Limb (tissue), 2 donors: ENCODE data around the gene PTPN1.
A peak's percentile ranks its signal among the peaks of the same experiment; 100 is the strongest.
"Not testable (repeated sequence)": the region's sequence is repeated elsewhere in the genome, so short reads cannot be mapped to it uniquely, and the experiment has no call there.

ENCODE experiments used
- DNase-seq, 2 donors: peaks; one replicate each; pipeline ENCODE4 v3.0.0-alpha.2; 2016; ENCODE audit errors: extremely low spot score in 2 of 2

Gene PTPN1

DNA sequence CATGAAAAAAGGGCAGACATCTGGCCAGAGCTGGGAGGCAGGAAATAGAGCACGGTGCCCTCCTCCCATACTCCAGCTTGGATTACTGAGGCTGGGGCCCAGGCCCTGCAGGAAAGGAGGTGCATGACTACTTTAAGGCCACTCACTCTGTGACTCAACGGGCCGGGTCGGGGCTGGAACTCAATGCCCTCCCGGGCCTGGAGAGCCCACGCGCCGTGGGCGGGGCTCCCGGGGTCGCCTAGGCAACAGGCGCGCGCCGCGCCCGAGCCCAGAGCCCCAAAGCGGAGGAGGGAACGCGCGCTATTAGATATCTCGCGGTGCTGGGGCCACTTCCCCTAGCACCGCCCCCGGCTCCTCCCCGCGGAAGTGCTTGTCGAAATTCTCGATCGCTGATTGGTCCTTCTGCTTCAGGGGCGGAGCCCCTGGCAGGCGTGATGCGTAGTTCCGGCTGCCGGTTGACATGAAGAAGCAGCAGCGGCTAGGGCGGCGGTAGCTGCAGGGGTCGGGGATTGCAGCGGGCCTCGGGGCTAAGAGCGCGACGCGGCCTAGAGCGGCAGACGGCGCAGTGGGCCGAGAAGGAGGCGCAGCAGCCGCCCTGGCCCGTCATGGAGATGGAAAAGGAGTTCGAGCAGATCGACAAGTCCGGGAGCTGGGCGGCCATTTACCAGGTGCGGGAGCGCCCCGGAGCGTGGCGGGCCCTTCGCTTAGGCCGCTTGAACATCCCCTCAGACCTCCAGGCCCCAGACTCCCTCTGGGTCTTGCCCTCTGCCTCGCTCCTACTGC lies at the start of gene PTPN1:
TSS of gene PTPN1 (plus strand) at position 461 of the 783 bp plus-strand sequence. CDS start at position 606, 145 bp downstream.
- DNase-seq = peak; percentile 98 to 99

GRCh38 chr20:50460608-50461267 lies 49.4 kb upstream of the PTPN1 start:
- peak; percentile 58 to 88 for DNase-seq

- no peak for DNase-seq
Observed at GRCh38 chr20:50462093-50462690, 48.0 kb upstream of the PTPN1 start.

DNA sequence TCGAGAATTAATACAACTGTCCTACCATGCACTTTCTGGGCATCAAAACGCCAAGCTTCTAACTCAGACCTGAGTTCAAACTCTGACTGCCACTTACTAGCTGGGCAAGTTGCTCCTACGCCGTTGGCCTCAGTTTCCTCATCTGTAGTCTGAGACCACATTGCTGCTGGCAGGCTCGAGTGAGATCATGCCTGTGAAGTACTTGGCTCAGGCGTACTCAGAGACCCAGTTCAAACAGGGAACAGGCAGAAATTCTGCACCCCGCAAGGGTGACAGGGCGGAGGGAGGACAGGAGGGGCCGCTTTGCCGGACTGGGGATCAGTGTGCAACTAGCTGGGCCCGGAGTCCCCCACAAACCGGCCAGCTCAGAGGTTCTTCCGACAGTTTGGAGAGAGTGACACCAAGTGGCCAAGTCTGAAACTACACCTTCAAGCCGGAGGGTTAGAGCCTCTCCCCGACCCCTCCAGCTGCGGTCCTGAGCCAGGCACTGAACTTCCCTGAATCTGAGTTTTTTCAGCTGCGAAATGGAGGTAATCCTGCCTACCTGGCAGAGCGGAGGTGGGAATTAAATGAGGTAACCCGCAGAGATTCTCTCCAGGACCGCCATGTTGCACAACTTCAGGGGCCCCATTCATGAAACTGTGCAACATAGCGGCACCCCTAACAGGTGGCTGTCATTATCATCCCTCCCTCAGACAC lies 46.0 kb upstream of the PTPN1 start:
- DNase-seq = peak in 1 of 2 donors; percentile 77

DNA sequence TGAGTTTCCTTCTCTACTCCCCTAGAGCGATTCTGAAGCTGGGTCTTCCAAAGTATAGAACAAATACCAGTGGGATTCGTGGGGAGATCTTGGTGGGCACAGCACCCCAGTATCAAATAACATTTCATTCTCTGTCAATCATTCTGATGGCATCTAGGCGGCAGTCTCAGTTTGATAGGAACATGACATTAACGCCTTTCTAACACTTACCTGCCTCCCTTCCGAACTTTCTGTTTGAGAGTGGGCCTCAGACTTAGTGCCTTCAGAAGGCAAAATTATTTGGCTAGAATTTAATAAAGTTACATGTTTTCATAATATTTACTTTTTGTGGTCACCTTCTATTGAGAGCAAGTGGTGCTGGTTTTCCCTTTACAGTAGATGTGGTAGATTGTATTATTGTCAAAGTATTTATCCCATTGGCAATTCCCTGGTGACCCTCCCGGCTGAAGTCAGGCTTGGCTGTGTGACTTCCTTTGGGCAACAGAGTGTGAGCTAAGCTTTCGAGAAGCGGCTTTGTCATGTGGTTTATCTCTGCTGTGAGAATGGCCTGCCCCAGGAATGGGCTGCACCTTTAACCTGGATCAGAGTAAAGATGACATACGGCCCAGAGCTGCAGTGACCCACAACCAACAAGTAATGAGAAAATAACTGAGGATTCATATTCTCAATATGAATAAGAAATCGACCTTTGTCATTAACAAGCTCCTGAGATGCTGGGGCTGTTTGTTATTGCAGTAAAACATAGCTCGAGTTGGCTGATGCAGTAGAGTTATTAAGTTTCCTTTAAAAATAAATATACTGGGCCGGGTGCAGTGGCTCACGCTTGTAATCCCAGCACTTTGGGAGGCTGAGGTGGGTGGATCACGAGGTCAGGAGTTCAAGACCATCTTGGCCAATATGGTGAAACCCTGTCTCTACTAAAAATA lies 45.2 kb upstream of the PTPN1 start:
- DNase-seq = no peak

DNA sequence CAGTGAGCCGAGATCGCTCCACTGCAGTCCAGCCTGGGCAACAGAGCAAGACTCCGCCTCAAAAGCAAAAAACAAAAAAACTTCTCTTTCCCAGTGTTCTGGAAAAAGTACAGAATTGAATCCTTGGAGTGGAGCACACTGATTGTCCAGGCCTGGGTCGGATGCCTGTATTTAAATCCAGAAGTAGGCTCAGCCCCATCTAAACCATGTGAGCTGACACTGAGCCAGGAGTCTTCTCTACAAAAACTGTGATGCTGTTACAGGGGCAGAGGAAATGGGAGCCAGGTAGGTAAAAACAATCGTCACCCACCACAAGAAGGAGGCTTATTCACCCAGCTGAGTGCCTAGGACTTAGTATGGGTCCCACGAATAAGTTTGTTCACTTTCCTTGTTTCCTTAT lies 43.0 kb upstream of the PTPN1 start:
- DNase-seq = no peak

- DNase-seq = peak; percentile 56 to 66
Observed at GRCh38 chr20:50467718-50468356, 42.3 kb upstream of the PTPN1 start.

- DNase-seq = no peak
Observed at GRCh38 chr20:50468378-50468798, 41.8 kb upstream of the PTPN1 start.

- no peak for DNase-seq
Observed at GRCh38 chr20:50469176-50469723, 40.9 kb upstream of the PTPN1 start.

GRCh38 chr20:50469796-50470195 lies 40.4 kb upstream of the PTPN1 start:
- no peak for DNase-seq

DNA sequence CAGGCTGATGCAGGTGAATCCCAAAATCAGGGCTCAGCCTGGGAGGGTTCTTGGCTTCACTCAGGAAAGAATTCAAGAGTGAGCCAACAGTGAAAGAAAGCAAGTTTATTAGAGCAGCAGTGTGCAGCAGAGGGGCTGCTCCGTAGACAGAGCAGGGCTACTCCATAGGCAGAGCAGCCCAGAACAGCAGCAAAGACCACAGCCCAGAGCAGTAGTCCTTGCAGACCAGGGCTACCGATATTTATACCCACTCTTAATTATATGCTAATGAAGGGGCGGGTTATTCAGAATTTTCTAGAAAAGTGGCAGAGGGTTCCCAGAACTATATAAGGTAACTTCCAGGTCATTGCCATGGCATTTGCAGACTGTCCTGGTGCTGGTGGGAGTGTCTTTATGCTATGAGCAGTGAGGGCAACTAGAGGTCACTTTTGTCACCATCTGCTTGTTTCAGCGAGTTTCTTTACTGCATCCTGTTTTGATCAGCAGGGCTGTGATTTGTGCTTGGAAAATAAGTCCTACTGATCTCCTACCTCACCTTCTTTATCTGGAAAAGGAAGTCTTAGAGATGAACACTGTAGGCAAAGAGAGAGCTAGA lies 39.8 kb upstream of the PTPN1 start:
- DNase-seq = no peak

DNA sequence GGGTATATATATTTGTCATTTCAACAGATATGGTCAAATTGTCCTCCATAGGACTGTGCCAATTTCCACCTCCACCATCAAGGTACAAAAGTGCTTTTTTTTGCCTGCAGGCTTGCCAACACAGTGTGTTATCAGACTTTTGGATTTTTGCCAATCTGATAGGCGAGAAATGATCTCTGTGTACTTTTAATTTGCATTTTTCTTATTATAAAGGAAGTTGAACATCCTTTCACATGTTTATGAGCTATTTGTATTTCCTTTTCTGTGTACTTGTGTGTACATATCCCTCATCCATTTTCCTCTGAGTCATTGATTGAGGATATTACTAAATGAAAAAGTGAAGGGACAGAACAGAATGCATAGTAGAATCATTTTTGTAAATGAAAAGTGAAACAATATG lies 39.0 kb upstream of the PTPN1 start:
- DNase-seq = no peak

DNA sequence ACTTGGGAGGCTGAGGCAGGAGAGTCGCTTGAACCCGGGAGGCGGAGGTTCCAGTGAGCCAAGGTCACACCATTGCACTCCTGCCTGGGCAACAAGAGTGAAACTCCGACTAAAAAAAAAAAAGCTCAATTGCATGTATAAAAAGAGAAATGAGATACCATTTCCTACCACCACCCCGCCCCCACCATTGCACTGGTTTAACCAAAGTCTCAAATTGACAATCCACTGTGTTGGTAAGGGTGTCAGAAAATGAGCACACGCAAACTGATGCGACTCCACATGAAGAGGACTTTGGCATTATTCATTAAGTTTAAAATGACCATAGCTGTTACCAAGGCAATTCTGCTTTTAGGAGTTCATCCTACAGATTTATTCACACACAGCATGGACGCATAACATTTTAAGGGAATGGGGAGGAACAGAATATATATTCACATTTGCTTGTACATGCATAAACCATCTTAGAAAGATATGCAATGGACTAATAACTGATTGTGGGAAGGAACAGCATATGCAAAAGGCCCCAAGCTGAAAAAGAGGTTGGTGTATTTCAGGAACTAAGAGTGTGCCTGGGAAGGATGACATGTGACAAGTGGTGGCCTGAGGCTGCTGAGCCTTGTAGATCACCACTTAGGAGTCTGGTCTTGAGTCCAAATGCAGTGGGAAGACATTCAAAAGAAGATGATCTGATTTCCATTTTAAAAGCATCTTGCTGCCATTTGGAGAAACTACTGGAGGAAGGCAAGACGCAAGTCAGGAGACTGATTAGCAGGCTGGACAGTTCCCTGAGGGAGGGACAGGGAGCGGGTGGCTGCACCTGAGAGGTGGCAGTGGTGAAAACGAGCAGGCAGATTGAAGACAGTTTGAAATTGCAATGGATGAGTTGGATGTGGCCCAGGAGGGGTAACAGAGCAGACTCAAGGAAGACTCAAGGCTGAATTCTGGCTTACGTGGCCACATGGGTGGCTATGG lies 37.2 kb upstream of the PTPN1 start:
- no peak for DNase-seq

GRCh38 chr20:50474356-50474755 lies 35.8 kb upstream of the PTPN1 start:
- not testable (repeated sequence) for DNase-seq

DNA sequence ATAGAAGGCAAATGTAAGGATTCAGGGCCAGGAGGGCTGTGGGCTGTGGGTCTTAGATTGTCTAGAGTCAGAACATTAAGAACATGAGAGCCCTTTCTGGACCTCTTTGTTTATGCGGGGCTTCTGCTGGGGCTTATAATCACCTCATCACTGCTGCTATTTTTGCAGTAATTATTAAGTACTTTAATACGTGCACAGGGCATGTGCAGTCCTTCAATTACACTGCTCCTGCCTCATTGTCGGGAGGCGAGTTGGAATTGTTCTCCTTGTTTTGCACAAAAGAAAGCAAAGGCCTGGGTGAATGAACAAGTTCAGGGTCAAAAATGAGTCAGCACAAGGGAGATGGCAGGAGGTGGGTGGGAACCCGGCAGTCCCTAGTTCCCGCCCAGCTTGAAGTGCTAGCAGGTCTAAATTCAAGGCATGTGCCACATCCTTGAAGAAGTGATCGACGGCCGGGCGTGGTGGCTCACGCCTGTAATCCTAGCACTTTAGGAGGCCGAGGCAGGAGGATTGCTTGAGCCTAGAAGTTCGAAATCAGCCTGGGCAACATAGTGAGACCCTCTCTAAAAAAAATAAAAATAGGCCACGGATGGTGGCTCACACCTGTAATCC lies 34.4 kb upstream of the PTPN1 start:
- no peak for DNase-seq

- DNase-seq = no peak
Observed at GRCh38 chr20:50477239-50477872, 32.8 kb upstream of the PTPN1 start.

DNA sequence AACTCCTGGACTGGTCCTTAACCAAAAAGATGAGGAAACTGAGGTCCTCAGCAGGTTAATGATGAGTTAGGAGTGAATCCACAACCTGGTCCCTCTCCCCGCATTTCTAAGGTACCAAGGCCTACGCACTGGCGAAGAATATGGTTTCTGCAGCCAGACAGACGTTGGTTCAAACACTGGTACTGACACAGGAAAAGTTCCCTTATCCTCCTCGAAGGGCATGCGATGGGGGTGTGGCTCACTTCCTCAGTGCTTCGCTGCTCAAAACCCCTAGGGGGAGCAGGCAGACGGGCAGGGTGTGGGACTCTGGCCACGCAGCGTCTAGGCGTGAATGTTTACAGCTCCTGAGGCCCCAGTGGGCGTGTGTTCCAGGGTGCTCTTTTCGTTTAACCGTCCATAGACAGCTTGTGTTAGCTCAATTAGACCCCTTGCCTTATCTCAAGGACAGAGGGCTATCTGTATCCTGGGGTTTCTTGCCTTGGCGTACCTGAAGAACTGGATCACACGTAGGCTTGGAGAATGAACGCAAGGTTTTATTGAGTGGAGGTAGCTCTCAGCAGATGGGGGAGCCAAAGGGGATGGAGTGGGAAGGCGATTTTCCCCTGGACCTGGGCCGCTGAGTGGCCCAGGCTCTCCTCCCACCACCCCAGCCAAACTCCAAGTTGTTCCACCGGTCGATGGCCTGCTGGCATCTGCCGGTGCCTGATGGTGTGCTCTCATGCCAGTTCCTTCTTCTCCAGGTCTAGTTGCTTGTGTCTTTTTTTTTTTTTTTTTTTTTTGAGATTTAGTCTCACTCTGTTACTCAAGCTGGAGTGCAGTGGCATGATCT lies 31.8 kb upstream of the PTPN1 start:
- no peak for DNase-seq
